Urinary bladder (tissue), 4 donors: ENCODE measurements around the gene CIT. TPM values are rescaled to one million over a fixed set of nuclear protein-coding genes. Genes with fewer than 3 reads are reported as not detected.
"Not testable (repeated sequence)": the region's sequence is repeated elsewhere in the genome, so short reads cannot be mapped to it uniquely, and the experiment has no call there.

Experiments
- DNase-seq: peaks from one replicate; pipeline ENCODE4 v3.0.0-alpha.2; 2015; ENCODE audit errors: extremely low spot score
- H3K27ac ChIP-seq: one replicate; pipeline ENCODE4 v1.5.1; 2013; ENCODE audit warnings: low read depth, mild to moderate bottlenecking, moderate library complexity
- H3K36me3 ChIP-seq: one replicate; pipeline ENCODE4 v1.6.1; 2013; ENCODE audit warnings: mild to moderate bottlenecking, moderate library complexity; ENCODE audit not compliant: insufficient read depth
- H3K4me1 ChIP-seq: one replicate; pipeline ENCODE4 v1.6.1; 2013; ENCODE audit warnings: mild to moderate bottlenecking, moderate library complexity; ENCODE audit not compliant: insufficient read depth
- H3K4me3 ChIP-seq: one replicate; pipeline ENCODE4 v1.5.1; 2013; ENCODE audit warnings: low read depth, low read length
- WGBS: extraction: QIAGEN DNeasy Blood & Tissue Kit; methylation state at CpG from one replicate; pipeline ENCODE4 v1.1.7; 2013; 5-methylcytosine and 5-hydroxymethylcytosine counted together
- polyA plus RNA-seq: library from polyadenylated mRNA; stranded (reverse); fragments of 200-250 nt; gene quantifications from one replicate; pipeline ENCODE4 v1.2.3, GENCODE V29; 2013
- total RNA-seq: library from RNA; depleted of rRNA; stranded (reverse); fragments of >200 nt; gene quantifications from one replicate; pipeline ENCODE4 v1.2.3, GENCODE V29; 2014
- donor health status: healthy with polysubstance abuse.
- donor health status: healthy.

CIT gene
- total and polyA plus RNA-seq, 2 donors: 1.7 to 23.3 TPM

- Histone ChIP-seq H3K36me3 (no peaks in the 10 kb centered on the region), H3K27ac (no peak overlapping the region), H3K4me3 (no peak overlapping the region), H3K4me1 (no peaks in the 10 kb centered on the region)
- DNase-seq: no peak
- WGBS: 50% methylated on average over 6 of the region's 6 CpGs
Observed at GRCh38 chr12:119728444-119728745, 148.7 kb downstream of the CIT start.

GRCh38 chr12:119727600-119728443, 149.3 kb downstream of the CIT start:
- no peak overlapping the region for H3K27ac ChIP-seq
- WGBS: 97% methylated on average over 3 of the region's 3 CpGs
- no peaks in the 10 kb centered on the region for H3K36me3 ChIP-seq

GRCh38 chr12:119725523-119725922, 151.6 kb downstream of the CIT start:
- 93% methylated on average over 4 of the region's 4 CpGs for WGBS
- H3K36me3 ChIP-seq: no peaks in the 10 kb centered on the region
- no peak for DNase-seq
- no peak overlapping the region for H3K4me3 ChIP-seq
- H3K4me1 ChIP-seq: no peaks in the 10 kb centered on the region
- H3K27ac ChIP-seq: no peak overlapping the region

More at GRCh38 chr12:119727600-119728443, 149.3 kb downstream of the CIT start:
- no peak overlapping the region for H3K4me3 ChIP-seq
- no peaks in the 10 kb centered on the region for H3K4me1 ChIP-seq
- no peak for DNase-seq

- no peak overlapping the region for H3K4me3 ChIP-seq
- no peak for DNase-seq
- WGBS: 95% methylated on average over 4 of the region's 4 CpGs
- no peaks in the 10 kb centered on the region for H3K4me1 ChIP-seq
- no peak overlapping the region for H3K27ac ChIP-seq
- H3K36me3 ChIP-seq: no peaks in the 10 kb centered on the region
Observed at GRCh38 chr12:119721306-119721705, 155.8 kb downstream of the CIT start.

GRCh38 chr12:119720349-119720748, 156.8 kb downstream of the CIT start:
- Histone ChIP-seq H3K4me1 (no peaks in the 10 kb centered on the region), H3K4me3 (no peak overlapping the region), H3K36me3 (no peaks in the 10 kb centered on the region), H3K27ac (no peak overlapping the region)
- no peak for DNase-seq

GRCh38 chr12:119718141-119718540, 159.0 kb downstream of the CIT start:
- Histone ChIP-seq H3K4me3 (no peak overlapping the region), H3K36me3 (no peaks in the 10 kb centered on the region), H3K4me1 (no peaks in the 10 kb centered on the region), H3K27ac (no peak overlapping the region)
- no peak for DNase-seq
- WGBS: 99% methylated on average over 17 of the region's 17 CpGs

GRCh38 chr12:119715268-119715620, 161.9 kb downstream of the CIT start:
- Histone ChIP-seq H3K4me1 (no peaks in the 10 kb centered on the region), H3K27ac (no peak overlapping the region), H3K4me3 (no peak overlapping the region), H3K36me3 (no peaks in the 10 kb centered on the region)
- 96% methylated on average over 3 of the region's 3 CpGs for WGBS
- no peak for DNase-seq

GRCh38 chr12:119714614-119715267, 162.4 kb downstream of the CIT start:
- WGBS: over 99% methylated on average over 4 of the region's 4 CpGs
- no peaks in the 10 kb centered on the region for H3K36me3 ChIP-seq
- H3K4me1 ChIP-seq: no peaks in the 10 kb centered on the region
- H3K4me3 ChIP-seq: no peak overlapping the region
- no peak overlapping the region for H3K27ac ChIP-seq
- DNase-seq: no peak

- WGBS: 93% methylated on average over 8 of the region's 8 CpGs
- no peak for DNase-seq
- Histone ChIP-seq H3K4me3 (no peak overlapping the region), H3K36me3 (no peaks in the 10 kb centered on the region), H3K27ac (no peak overlapping the region), H3K4me1 (no peaks in the 10 kb centered on the region)
Observed at GRCh38 chr12:119713551-119714031, 163.5 kb downstream of the CIT start.

- Histone ChIP-seq H3K36me3 (no peaks in the 10 kb centered on the region), H3K4me1 (no peaks in the 10 kb centered on the region), H3K27ac (no peak overlapping the region), H3K4me3 (no peak overlapping the region)
- DNase-seq: no peak
- 97% methylated on average over 11 of the region's 11 CpGs for WGBS
Observed at GRCh38 chr12:119712721-119713120, 164.4 kb downstream of the CIT start.

GRCh38 chr12:119711693-119712092, 165.4 kb downstream of the CIT start:
- DNase-seq: no peak
- 98% methylated on average over 4 of the region's 4 CpGs for WGBS
- Histone ChIP-seq H3K4me1 (no peaks in the 10 kb centered on the region), H3K4me3 (no peak overlapping the region), H3K36me3 (no peaks in the 10 kb centered on the region), H3K27ac (no peak overlapping the region)

GRCh38 chr12:119710965-119711551, 166.1 kb downstream of the CIT start:
- 81% methylated on average over 15 of the region's 15 CpGs for whole genome bisulfite sequencing
- no peak overlapping the region for H3K27ac ChIP-seq
- H3K4me1 ChIP-seq: no peaks in the 10 kb centered on the region
- no peak for DNase-seq
- H3K4me3 ChIP-seq: no peak overlapping the region
- H3K36me3 ChIP-seq: no peaks in the 10 kb centered on the region

GRCh38 chr12:119710374-119710964, 166.7 kb downstream of the CIT start:
- Histone ChIP-seq H3K27ac (no peak overlapping the region), H3K4me1 (no peaks in the 10 kb centered on the region), H3K4me3 (no peak overlapping the region), H3K36me3 (no peaks in the 10 kb centered on the region)
- 89% methylated on average over 11 of the region's 11 CpGs for WGBS
- peak; percentile 25 for DNase-seq

- H3K27ac ChIP-seq, H3K4me3 ChIP-seq, H3K36me3 ChIP-seq, DNase-seq, H3K4me1 ChIP-seq: not testable (repeated sequence)
- WGBS: 88% methylated on average over 1 of the region's 1 CpG
Observed at GRCh38 chr12:119706427-119706826, 170.7 kb downstream of the CIT start.
